Activated CD8-positive, alpha-beta memory T cell treated with anti-CD3 and anti-CD28 coated beads, Interleukin-2, amount 50 U/mL, for 24 hours (primary cell): Measurements from ENCODE around the gene ST3GAL3.
"Not testable (repeated sequence)": the region's sequence is repeated elsewhere in the genome, so short reads cannot be mapped to it uniquely, and the experiment has no call there.

Experiments used
- DNase-seq: peaks from one replicate; pipeline ENCODE4 v3.0.0-alpha.2; 2020; ENCODE audit errors: extremely low read depth

Gene ST3GAL3

GRCh38 chr1:43819357-43819756 is 112.0 kb downstream of the ST3GAL3 start:
- no peak for DNase-seq

GRCh38 chr1:43821471-43821870 is 114.1 kb downstream of the ST3GAL3 start:
- no peak for DNase-seq

- DNase-seq: no peak
These were observed 114.8 kb downstream of the ST3GAL3 start for GRCh38 chr1:43822040-43822690.

GRCh38 chr1:43824795-43825194 is 117.5 kb downstream of the ST3GAL3 start:
- DNase-seq: no peak

GRCh38 chr1:43828574-43828973 is 121.2 kb downstream of the ST3GAL3 start:
- no peak for DNase-seq

- no peak for DNase-seq
These were observed 123.5 kb downstream of the ST3GAL3 start for GRCh38 chr1:43830802-43831201.

GRCh38 chr1:43831851-43832250 is 124.5 kb downstream of the ST3GAL3 start:
- no peak for DNase-seq

- no peak for DNase-seq
These were observed 124.9 kb downstream of the ST3GAL3 start for GRCh38 chr1:43832255-43832654.

- no peak for DNase-seq
These were observed 125.7 kb downstream of the ST3GAL3 start for GRCh38 chr1:43832998-43833397.

- DNase-seq: not testable (repeated sequence)
These were observed 126.6 kb downstream of the ST3GAL3 start for GRCh38 chr1:43833902-43834279.

- peak; percentile 8 for DNase-seq
These were observed 127.1 kb downstream of the ST3GAL3 start for GRCh38 chr1:43834280-43835081.

GRCh38 chr1:43835082-43836021 is 128.0 kb downstream of the ST3GAL3 start:
- no peak for DNase-seq

GRCh38 chr1:43836267-43836951 is 129.1 kb downstream of the ST3GAL3 start:
- DNase-seq: peak; percentile 19

- no peak for DNase-seq
These were observed 131.7 kb downstream of the ST3GAL3 start for GRCh38 chr1:43839056-43839455.

GRCh38 chr1:43841321-43842174 is 134.2 kb downstream of the ST3GAL3 start:
- no peak for DNase-seq

GRCh38 chr1:43842175-43842498 is 134.8 kb downstream of the ST3GAL3 start:
- DNase-seq: no peak

GRCh38 chr1:43843684-43844083 is 136.3 kb downstream of the ST3GAL3 start:
- DNase-seq: no peak

- DNase-seq: no peak
These were observed 136.8 kb downstream of the ST3GAL3 start for GRCh38 chr1:43844114-43844513.

- no peak for DNase-seq
These were observed 140.0 kb downstream of the ST3GAL3 start for GRCh38 chr1:43847290-43847689.

- no peak for DNase-seq
These were observed 140.5 kb downstream of the ST3GAL3 start for GRCh38 chr1:43847882-43848281.

- DNase-seq: no peak
These were observed 142.3 kb downstream of the ST3GAL3 start for GRCh38 chr1:43849670-43850069.
